GM23338 (cell line): ENCODE measurements around the gene NPFF. TPM values are rescaled to one million over a fixed set of nuclear protein-coding genes. Genes with fewer than 3 reads are reported as not detected.

Source experiments
- ATAC-seq: fragments of 200-7000 bp; cut with Tn5 transposase; 3 replicates; pipeline ENCODE4 v1.9.1; 2020
- DNase-seq: peaks from one replicate; pipeline ENCODE4 v3.0.0-alpha.2; 2015; ENCODE audit warnings: low spot score
- H2AFZ ChIP-seq: fragments of 200-600 bp; sonication (generic); 2 replicates; pipeline ENCODE4 v1.8.0; 2016; ENCODE audit warnings: antibody characterized with exemption, mild to moderate bottlenecking, moderate library complexity
- H3F3A ChIP-seq: fragments of 200-600 bp; sonication (generic); replicated peaks from 2 replicates; pipeline ENCODE4 v1.8.0; 2017; ENCODE audit warnings: antibody characterized with exemption, mixed run types, low read depth
- H3K27ac ChIP-seq: fragments of 200-600 bp; sonication (generic); 2 replicates; pipeline ENCODE4 v1.6.1; 2016; ENCODE audit warnings: low read depth
- H3K27me3 ChIP-seq: fragments of 200-600 bp; sonication (generic); 2 replicates; pipeline ENCODE4 v1.8.0; 2016; ENCODE audit warnings: mild to moderate bottlenecking, mixed run types, moderate library complexity; ENCODE audit not compliant: insufficient read depth
- H3K36me3 ChIP-seq: fragments of 200-600 bp; sonication (generic); 2 replicates; pipeline ENCODE4 v1.8.0; 2016; ENCODE audit warnings: mild to moderate bottlenecking; ENCODE audit not compliant: insufficient read depth
- H3K4me1 ChIP-seq: fragments of 200-600 bp; sonication (generic); 2 replicates; pipeline ENCODE4 v1.8.0; 2016; ENCODE audit warnings: mild to moderate bottlenecking, moderate library complexity; ENCODE audit not compliant: insufficient read depth
- H3K4me2 ChIP-seq: fragments of 200-600 bp; sonication (generic); 2 replicates; pipeline ENCODE4 v1.7.1; 2017; ENCODE audit warnings: mixed run types
- H3K4me3 ChIP-seq: fragments of 200-600 bp; sonication (generic); 2 replicates; pipeline ENCODE4 v1.6.1; 2016; ENCODE audit warnings: mixed run types
- H3K79me2 ChIP-seq: fragments of 200-600 bp; sonication (generic); replicated peaks from 2 replicates; pipeline ENCODE4 v1.8.0; 2017; ENCODE audit warnings: mild to moderate bottlenecking; ENCODE audit not compliant: insufficient read depth
- H3K9me2 ChIP-seq: fragments of 200-600 bp; sonication (generic); 2 replicates; pipeline ENCODE4 v1.8.0; 2017; ENCODE audit not compliant: insufficient read depth
- H4K20me1 ChIP-seq: fragments of 200-600 bp; sonication (generic); replicated peaks from 2 replicates; pipeline ENCODE4 v1.8.0; 2017; ENCODE audit warnings: mild to moderate bottlenecking; ENCODE audit not compliant: insufficient read depth
- H3K27ac Mint-ChIP-seq: 2 replicates; pipeline ENCODE4 v1.8.0; 2020; ENCODE audit warnings: inconsistent platforms, mild to moderate bottlenecking, moderate library complexity, mixed read lengths
- H3K27me3 Mint-ChIP-seq: 3 replicates; pipeline ENCODE4 v1.8.0; 2022; ENCODE audit warnings: low read depth, mild to moderate bottlenecking, moderate library complexity, mixed read lengths, inconsistent platforms; ENCODE audit not compliant: insufficient read depth, poor library complexity
- H3K36me3 Mint-ChIP-seq: 3 replicates; pipeline ENCODE4 v1.8.0; 2021; ENCODE audit warnings: low read depth, mild to moderate bottlenecking, inconsistent platforms, moderate library complexity, mixed read lengths
- H3K4me1 Mint-ChIP-seq: 3 replicates; pipeline ENCODE4 v1.8.0; 2020; ENCODE audit warnings: mild to moderate bottlenecking, inconsistent platforms, mixed read lengths
- H3K4me3 Mint-ChIP-seq: 3 replicates; pipeline ENCODE4 v1.8.0; 2021; ENCODE audit warnings: moderate library complexity, mild to moderate bottlenecking, inconsistent platforms, mixed read lengths
- H3K9me3 Mint-ChIP-seq: 3 replicates; pipeline ENCODE4 v1.8.0; 2020; ENCODE audit warnings: moderate library complexity, mild to moderate bottlenecking, inconsistent platforms, mixed read lengths
- CREB1 ChIP-seq: fragments of 250-450 bp; sonication (Bioruptor Pico); IDR thresholded peaks from 2 replicates; pipeline ENCODE4 v1.5.0; 2020; ENCODE audit warnings: low read depth, mild to moderate bottlenecking, moderate library complexity
- ETS1 ChIP-seq: IDR thresholded peaks from 2 replicates; pipeline ENCODE4 v1.6.1; 2016; ENCODE audit warnings: antibody characterized with exemption
- EZH2 ChIP-seq: fragments of 200-600 bp; sonication (generic); IDR thresholded peaks from one replicate; pipeline ENCODE4 v1.8.0; 2017; ENCODE audit warnings: antibody characterized with exemption, mild to moderate bottlenecking, low read depth; ENCODE audit not compliant: unreplicated experiment
- JUNB ChIP-seq: IDR thresholded peaks from one replicate; pipeline ENCODE4 v1.6.1; 2016; ENCODE audit warnings: antibody characterized with exemption; ENCODE audit not compliant: unreplicated experiment
- POLR2AphosphoS5 ChIP-seq: IDR thresholded peaks from 2 replicates; pipeline ENCODE4 v1.6.1; 2016; ENCODE audit warnings: antibody characterized with exemption, low read depth
- ZNF114 ChIP-seq: fragments of 250-450 bp; sonication (Bioruptor Pico); IDR thresholded peaks from 2 replicates; pipeline ENCODE4 v1.5.0; 2020; ENCODE audit warnings: mild to moderate bottlenecking, moderate library complexity
- ZNF331 ChIP-seq: fragments of 250-450 bp; sonication (Bioruptor Pico); IDR thresholded peaks from 2 replicates; pipeline ENCODE4 v1.5.0; 2020; ENCODE audit warnings: low read depth, mild to moderate bottlenecking, moderate library complexity
- polyA plus RNA-seq: library from polyadenylated mRNA; unstranded; fragments of >200 nt; fragmentation: Nextera tagmentation; extraction: Ambion mirVana; gene quantifications from 2 replicates; pipeline ENCODE4 v1.2.1, GENCODE V29; 2016
- total RNA-seq: library from RNA; depleted of rRNA; stranded (reverse); fragments of >200 nt; shearing (Covaris generic); gene quantifications from 2 replicates; pipeline ENCODE4 v1.2.3, GENCODE V29; 2014
- TF ChIP-seq, protein P1 (sequence below), 2 experiments: fragments of 200-600 bp in 1 of 2; sonication (generic) in 1 of 2; conservative IDR thresholded peaks; 2 replicates each; pipeline versions ENCODE4 v1.5.1 to v1.6.1; 2016 to 2017; ENCODE audit warnings: antibody characterized with exemption in 2 of 2, low read depth in 2 of 2, mild to moderate bottlenecking in 2 of 2, moderate library complexity in 1 of 2
- TF ChIP-seq, protein P2 (sequence below): IDR thresholded peaks from one replicate; pipeline ENCODE4 v1.6.1; 2018; ENCODE audit warnings: antibody characterized with exemption; ENCODE audit not compliant: unreplicated experiment

NPFF gene
- total and polyA plus RNA-seq, 2 experiments from 2014 or later: 0.69 to 0.71 TPM

- ATAC-seq: peak; percentile 71
- TF ChIP-seq JUNB (no peak), ZNF114 (CRISPR knock-in tag) (no peak), POLR2AphosphoS5 (peak; percentile 76), ETS1 (peak; percentile 71), ZNF331 (no peak), CREB1 (CRISPR knock-in tag) (peak; percentile 93)
- TF ChIP-seq, protein P1, sequence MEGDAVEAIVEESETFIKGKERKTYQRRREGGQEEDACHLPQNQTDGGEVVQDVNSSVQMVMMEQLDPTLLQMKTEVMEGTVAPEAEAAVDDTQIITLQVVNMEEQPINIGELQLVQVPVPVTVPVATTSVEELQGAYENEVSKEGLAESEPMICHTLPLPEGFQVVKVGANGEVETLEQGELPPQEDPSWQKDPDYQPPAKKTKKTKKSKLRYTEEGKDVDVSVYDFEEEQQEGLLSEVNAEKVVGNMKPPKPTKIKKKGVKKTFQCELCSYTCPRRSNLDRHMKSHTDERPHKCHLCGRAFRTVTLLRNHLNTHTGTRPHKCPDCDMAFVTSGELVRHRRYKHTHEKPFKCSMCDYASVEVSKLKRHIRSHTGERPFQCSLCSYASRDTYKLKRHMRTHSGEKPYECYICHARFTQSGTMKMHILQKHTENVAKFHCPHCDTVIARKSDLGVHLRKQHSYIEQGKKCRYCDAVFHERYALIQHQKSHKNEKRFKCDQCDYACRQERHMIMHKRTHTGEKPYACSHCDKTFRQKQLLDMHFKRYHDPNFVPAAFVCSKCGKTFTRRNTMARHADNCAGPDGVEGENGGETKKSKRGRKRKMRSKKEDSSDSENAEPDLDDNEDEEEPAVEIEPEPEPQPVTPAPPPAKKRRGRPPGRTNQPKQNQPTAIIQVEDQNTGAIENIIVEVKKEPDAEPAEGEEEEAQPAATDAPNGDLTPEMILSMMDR (conservative IDR thresholded peaks at IDR 0.05; ENCODE audit: low read depth in 2 of 2): no peak
These were observed 6.3 kb downstream of the NPFF start, which contains the start of gene TARBP2 for GRCh38 chr12:53500776-53501614. Gene TARBP2, plus strand, starts transcription at chr12:53501283. Its CDS starts 126 bp downstream, at chr12:53501409.

GRCh38 chr12:53500142-53500775, 7.0 kb downstream of the NPFF start:
- Histone ChIP-seq H3K4me1 (peaks cover 29% of the 10 kb centered on the region), H2AFZ (no peak overlapping the region), H3K4me2 (peak overlapping the region; percentile 84), H3K79me2 (peaks cover 29% of the 10 kb centered on the region), H3F3A (peaks cover 7% of the 10 kb centered on the region), H3K9me2 (no peaks in the 10 kb centered on the region), H3K36me3 (no peaks in the 10 kb centered on the region; the same call in 1 of the 2 replicates), H4K20me1 (no peaks in the 10 kb centered on the region), H3K27me3 (no peaks in the 10 kb centered on the region), H3K27ac (peak overlapping the region; percentile 82), H3K4me3 (peak overlapping the region; percentile 58)
- H3K4me1 Mint-ChIP-seq: peaks cover 47% of the 10 kb centered on the region
- ATAC-seq (peak; percentile 68), DNase-seq (peak; percentile 40)
- peaks cover 3% of the 10 kb centered on the region for H3K9me3 Mint-ChIP-seq
- H3K27me3 Mint-ChIP-seq: peaks cover 15% of the 10 kb centered on the region
- peak overlapping the region; percentile 79 for H3K4me3 Mint-ChIP-seq
- peaks cover 20% of the 10 kb centered on the region for H3K36me3 Mint-ChIP-seq
- H3K27ac Mint-ChIP-seq: peak overlapping the region; percentile 83
- TF ChIP-seq CREB1 (CRISPR knock-in tag): no peak
- no peak for TF ChIP-seq ZNF114 (CRISPR knock-in tag)
- no peak for TF ChIP-seq EZH2
- no peak for TF ChIP-seq ZNF331
- peak; percentile 74 for TF ChIP-seq POLR2AphosphoS5
- TF ChIP-seq, protein P2, sequence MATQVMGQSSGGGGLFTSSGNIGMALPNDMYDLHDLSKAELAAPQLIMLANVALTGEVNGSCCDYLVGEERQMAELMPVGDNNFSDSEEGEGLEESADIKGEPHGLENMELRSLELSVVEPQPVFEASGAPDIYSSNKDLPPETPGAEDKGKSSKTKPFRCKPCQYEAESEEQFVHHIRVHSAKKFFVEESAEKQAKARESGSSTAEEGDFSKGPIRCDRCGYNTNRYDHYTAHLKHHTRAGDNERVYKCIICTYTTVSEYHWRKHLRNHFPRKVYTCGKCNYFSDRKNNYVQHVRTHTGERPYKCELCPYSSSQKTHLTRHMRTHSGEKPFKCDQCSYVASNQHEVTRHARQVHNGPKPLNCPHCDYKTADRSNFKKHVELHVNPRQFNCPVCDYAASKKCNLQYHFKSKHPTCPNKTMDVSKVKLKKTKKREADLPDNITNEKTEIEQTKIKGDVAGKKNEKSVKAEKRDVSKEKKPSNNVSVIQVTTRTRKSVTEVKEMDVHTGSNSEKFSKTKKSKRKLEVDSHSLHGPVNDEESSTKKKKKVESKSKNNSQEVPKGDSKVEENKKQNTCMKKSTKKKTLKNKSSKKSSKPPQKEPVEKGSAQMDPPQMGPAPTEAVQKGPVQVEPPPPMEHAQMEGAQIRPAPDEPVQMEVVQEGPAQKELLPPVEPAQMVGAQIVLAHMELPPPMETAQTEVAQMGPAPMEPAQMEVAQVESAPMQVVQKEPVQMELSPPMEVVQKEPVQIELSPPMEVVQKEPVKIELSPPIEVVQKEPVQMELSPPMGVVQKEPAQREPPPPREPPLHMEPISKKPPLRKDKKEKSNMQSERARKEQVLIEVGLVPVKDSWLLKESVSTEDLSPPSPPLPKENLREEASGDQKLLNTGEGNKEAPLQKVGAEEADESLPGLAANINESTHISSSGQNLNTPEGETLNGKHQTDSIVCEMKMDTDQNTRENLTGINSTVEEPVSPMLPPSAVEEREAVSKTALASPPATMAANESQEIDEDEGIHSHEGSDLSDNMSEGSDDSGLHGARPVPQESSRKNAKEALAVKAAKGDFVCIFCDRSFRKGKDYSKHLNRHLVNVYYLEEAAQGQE: no peak

More at GRCh38 chr12:53500776-53501614, 6.3 kb downstream of the NPFF start, which contains the start of gene TARBP2:
- Histone ChIP-seq H3K4me1 (peaks cover 25% of the 10 kb centered on the region), H3K9me2 (no peaks in the 10 kb centered on the region), H3F3A (peaks cover 7% of the 10 kb centered on the region), H3K4me2 (peak within 1 kb of the TSS; percentile 84), H3K79me2 (peaks cover 29% of the 10 kb centered on the region), H3K4me3 (peak within 1 kb of the TSS; percentile 68), H3K27me3 (no peaks in the 10 kb centered on the region), H4K20me1 (no peaks in the 10 kb centered on the region), H3K36me3 (no peaks in the 10 kb centered on the region; the same call in 1 of the 2 replicates), H3K27ac (peak within 1 kb of the TSS; percentile 86), H2AFZ (peak within 1 kb of the TSS; percentile 88; the same call in 1 of the 2 replicates)
- H3K4me3 Mint-ChIP-seq: peak within 1 kb of the TSS; percentile 79
- DNase-seq: peak; percentile 100
- H3K27ac Mint-ChIP-seq: peak within 1 kb of the TSS; percentile 97
- H3K27me3 Mint-ChIP-seq: peaks cover 22% of the 10 kb centered on the region
- peaks cover 3% of the 10 kb centered on the region for H3K9me3 Mint-ChIP-seq
- H3K4me1 Mint-ChIP-seq: peaks cover 42% of the 10 kb centered on the region
- H3K36me3 Mint-ChIP-seq: peaks cover 27% of the 10 kb centered on the region
